OCI-LY3 (cell line): ENCODE results near the gene ZSCAN10.

Source experiments
- CTCF ChIP-seq: fragments of 200-600, 300-600 bp; sonication (generic); IDR thresholded peaks from 2 replicates; pipeline ENCODE4 v1.5.1; 2014; ENCODE audit warnings: antibody characterized with exemption, low read length, low read depth
- EZH2phosphoT487 ChIP-seq: fragments of 200-600 bp; shearing (Covaris generic); IDR thresholded peaks from 2 replicates; pipeline ENCODE4 v1.6.1; 2018; ENCODE audit warnings: antibody characterized with exemption, mixed run types, low read depth

GRCh38 chr16:3092501-3092941 is 6.6 kb downstream of the ZSCAN10 start:
- TF ChIP-seq CTCF (no peak), EZH2phosphoT487 (no peak)
